LNCaP clone FGC (cell line): Measurements from ENCODE around the gene HSD17B8.

Experiments used
- DNase-seq: peaks from one replicate; pipeline ENCODE4 v3.0.0-alpha.2; 2011; ENCODE audit warnings: low read depth
- H3K4me3 ChIP-seq: 2 replicates; pipeline ENCODE4 v1.5.1; 2011; ENCODE audit warnings: mild to moderate bottlenecking, low read depth, low read length, control low read depth
- CTCF ChIP-seq: IDR thresholded peaks from 2 replicates; pipeline ENCODE4 v1.5.1; 2012; ENCODE audit warnings: mild to moderate bottlenecking; ENCODE audit not compliant: control insufficient read depth, insufficient read depth; ENCODE audit errors: extremely low read depth

Gene HSD17B8

DNA sequence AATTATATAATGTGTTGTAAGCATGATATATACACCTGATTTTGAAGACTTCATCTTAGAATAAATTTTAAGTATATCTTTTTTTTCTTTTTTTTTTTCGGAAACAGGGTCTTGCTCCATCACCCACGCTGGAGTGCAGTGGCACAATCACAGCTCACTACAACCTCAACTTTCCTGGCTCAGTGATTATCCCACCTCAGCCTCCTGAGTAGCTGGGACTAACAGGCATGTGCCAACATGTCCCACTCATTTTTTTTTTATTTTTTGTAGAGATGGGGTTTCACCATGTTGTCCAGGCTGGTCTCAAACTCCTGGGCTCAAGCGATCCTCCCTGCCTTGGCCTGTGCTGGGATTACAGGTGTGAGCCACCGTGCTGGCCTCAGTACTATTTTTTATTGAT is 50.1 kb downstream of the HSD17B8 start:
- DNase-seq, result no peak
- TF ChIP-seq CTCF, result no peak
- H3K4me3 ChIP-seq, result no peak overlapping the region
